ENCODE data around the gene STAP2. TPM values are rescaled to one million over a fixed set of nuclear protein-coding genes. Genes with fewer than 3 reads are reported as not detected.

STAP2 gene
- total and polyA plus RNA-seq, 9 of the 15 experiments (the other 6 are each of a cell fraction or from before 2014, with no cell fraction given), result 1.2 to 9.8 (median 4.5) TPM

DNA sequence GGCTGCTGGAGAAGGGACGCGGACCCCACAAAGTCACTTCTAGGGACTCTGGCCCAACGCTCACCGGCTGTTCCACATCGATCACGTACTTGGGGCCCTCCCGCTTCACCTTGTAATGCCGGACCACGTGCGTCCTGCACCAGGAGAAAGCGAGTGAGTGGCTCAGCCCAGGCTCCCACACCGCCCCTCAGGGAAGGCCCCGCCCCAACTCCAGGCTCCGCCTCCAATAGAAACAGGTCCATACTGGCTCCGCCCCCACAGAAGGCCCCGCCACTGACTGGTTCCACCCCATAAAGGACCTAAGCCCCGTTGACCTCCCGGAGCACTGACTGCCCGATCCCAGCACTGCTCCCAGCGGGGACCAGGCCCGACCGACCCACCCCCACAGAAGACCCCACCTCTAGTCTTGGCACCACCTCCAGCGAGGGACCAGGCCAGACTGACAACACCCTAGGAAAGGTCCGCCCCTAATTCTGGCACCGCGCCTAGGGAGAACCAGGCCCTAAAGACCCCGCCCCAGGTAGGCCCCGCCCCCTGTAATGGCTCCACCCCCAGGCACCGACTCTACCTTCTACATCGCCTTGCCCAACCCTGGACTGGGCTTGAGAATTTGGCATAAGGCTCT lies 11.3 kb downstream of the STAP2 start (continued):
- TF ChIP-seq, protein P1, sequence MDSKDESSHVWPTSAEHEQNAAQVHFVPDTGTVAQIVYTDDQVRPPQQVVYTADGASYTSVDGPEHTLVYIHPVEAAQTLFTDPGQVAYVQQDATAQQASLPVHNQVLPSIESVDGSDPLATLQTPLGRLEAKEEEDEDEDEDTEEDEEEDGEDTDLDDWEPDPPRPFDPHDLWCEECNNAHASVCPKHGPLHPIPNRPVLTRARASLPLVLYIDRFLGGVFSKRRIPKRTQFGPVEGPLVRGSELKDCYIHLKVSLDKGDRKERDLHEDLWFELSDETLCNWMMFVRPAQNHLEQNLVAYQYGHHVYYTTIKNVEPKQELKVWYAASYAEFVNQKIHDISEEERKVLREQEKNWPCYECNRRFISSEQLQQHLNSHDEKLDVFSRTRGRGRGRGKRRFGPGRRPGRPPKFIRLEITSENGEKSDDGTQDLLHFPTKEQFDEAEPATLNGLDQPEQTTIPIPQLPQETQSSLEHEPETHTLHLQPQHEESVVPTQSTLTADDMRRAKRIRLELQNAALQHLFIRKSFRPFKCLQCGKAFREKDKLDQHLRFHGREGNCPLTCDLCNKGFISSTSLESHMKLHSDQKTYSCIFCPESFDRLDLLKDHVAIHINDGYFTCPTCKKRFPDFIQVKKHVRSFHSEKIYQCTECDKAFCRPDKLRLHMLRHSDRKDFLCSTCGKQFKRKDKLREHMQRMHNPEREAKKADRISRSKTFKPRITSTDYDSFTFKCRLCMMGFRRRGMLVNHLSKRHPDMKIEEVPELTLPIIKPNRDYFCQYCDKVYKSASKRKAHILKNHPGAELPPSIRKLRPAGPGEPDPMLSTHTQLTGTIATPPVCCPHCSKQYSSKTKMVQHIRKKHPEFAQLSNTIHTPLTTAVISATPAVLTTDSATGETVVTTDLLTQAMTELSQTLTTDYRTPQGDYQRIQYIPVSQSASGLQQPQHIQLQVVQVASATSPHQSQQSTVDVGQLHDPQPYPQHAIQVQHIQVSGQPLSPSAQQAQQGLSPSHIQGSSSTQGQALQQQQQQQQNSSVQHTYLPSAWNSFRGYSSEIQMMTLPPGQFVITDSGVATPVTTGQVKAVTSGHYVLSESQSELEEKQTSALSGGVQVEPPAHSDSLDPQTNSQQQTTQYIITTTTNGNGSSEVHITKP (IDR thresholded peaks at IDR 0.05; ENCODE audit: partially characterized antibody), result peak; percentile 92
- TF ChIP-seq SPI1 (IDR thresholded peaks at IDR 0.05; ENCODE audit: borderline replicate concordance, low read depth, low read length), result no peak
- TF ChIP-seq USF2 (CRISPR knock-in tag; IDR thresholded peaks at IDR 0.05), result peak; percentile 54; the same call in 1 of the 2 replicates
- TF ChIP-seq TFAP4 (CRISPR knock-in tag; IDR thresholded peaks at IDR 0.05; ENCODE audit: borderline replicate concordance), result no peak; the same call in none of the 2 replicates
- peak; percentile 64 to 75; a peak in 3 of 4 replicates for TF ChIP-seq FOXK2 (conservative IDR thresholded peaks at IDR 0.05 in 1 of 2, IDR thresholded peaks at IDR 0.05 in 1 of 2; ENCODE audit: low read depth in 2 of 2)
- TF ChIP-seq MBD1 (CRISPR knock-in tag; IDR thresholded peaks at IDR 0.05), result no peak
- TF ChIP-seq MTA3 (IDR thresholded peaks at IDR 0.05; ENCODE audit: borderline replicate concordance), result 0 out of 2 replicates have a peak, but pooled peaks have one; percentile 13
- TF ChIP-seq SMARCA4 (IDR thresholded peaks at IDR 0.05), result no peak
- no peak for TF ChIP-seq NR1H2 (CRISPR knock-in tag; IDR thresholded peaks at IDR 0.05)
- peak; percentile 4; the same call in 1 of the 2 replicates for TF ChIP-seq THAP12 (CRISPR knock-in tag; IDR thresholded peaks at IDR 0.05)
- TF ChIP-seq GTF2E2 (tag; IDR thresholded peaks at IDR 0.05), result no peak
- peak; percentile 81 for TF ChIP-seq TBP (optimal IDR thresholded peaks at IDR 0.05; ENCODE audit: low read depth, low read length)
- peak; percentile 69 for TF ChIP-seq KDM5B (IDR thresholded peaks at IDR 0.05; ENCODE audit: insufficient replicate concordance, low read depth, low read length)
- peak in 1 of 2 experiments; percentile 41; a peak in 1 of 3 replicates for TF ChIP-seq CBX3 (IDR thresholded peaks at IDR 0.05; ENCODE audit: borderline replicate concordance in 1 of 2, low read length in 2 of 2)
- no peak for TF ChIP-seq SNIP1 (IDR thresholded peaks at IDR 0.05; ENCODE audit: low read depth)
- TF ChIP-seq CCNT2 (IDR thresholded peaks at IDR 0.05; ENCODE audit: borderline replicate concordance, extremely low read depth, insufficient read length, low read depth, low read length), result peak; percentile 36
- TF ChIP-seq ZNF316 (IDR thresholded peaks at IDR 0.05), result no peak
- TF ChIP-seq KDM2B (CRISPR knock-in tag; IDR thresholded peaks at IDR 0.05), result no peak
